GM12878 (cell line): ENCODE results near the gene STK33. TPM values are rescaled to one million over a fixed set of nuclear protein-coding genes. Genes with fewer than 3 reads are reported as not detected.

ENCODE experiments used
- ATAC-seq: fragments of 200-7000 bp; cut with Tn5 transposase; 3 replicates; pipeline ENCODE4 v1.9.1; 2020; ENCODE audit warnings: mild to moderate bottlenecking, moderate library complexity
- BruUV-seq: library from RNA; stranded (reverse); fragments of 400-500 nt; replicated peaks from 2 replicates; lab custom pipeline; 2021; lab: Mats Ljungman, UMichigan
- CTCF ChIA-PET: fragments of 300-600 bp; sonication (Branson Sonifier 250); formaldehyde crosslinking; extraction: SDS; loops from one replicate; lab custom pipeline; 2021; ENCODE audit warnings: inconsistent platforms; lab: Yijun Ruan, JAX
- POLR2A ChIA-PET: fragments of 350-600 bp; formaldehyde crosslinking; extraction: SDS; loops from one replicate; lab custom pipeline; 2021; ENCODE audit warnings: inconsistent platforms; lab: Charles Lee
- RAD21 ChIA-PET: fragments of 300-600 bp; sonication (Branson Sonifier 250); formaldehyde crosslinking; loops from one replicate; lab custom pipeline; 2023; ENCODE audit warnings: antibody characterized with exemption; ENCODE audit not compliant: unreplicated experiment; lab: Charles Lee
- SMC1A ChIA-PET: fragments of 300-600 bp; sonication (Branson Sonifier 250); formaldehyde crosslinking; loops from one replicate; lab custom pipeline; 2023; ENCODE audit not compliant: unreplicated experiment, uncharacterized antibody; lab: Charles Lee
- DNase-seq: peaks from one replicate; pipeline ENCODE4 v3.0.0-alpha.2; 2011; ENCODE audit warnings: low read depth, low spot score
- FAIRE-seq: peaks from 3 replicates; lab custom pipeline; 2011; peaks lifted over from hg19 to GRCh38; lab: Jason Lieb, UNC
- H2AFZ ChIP-seq: 2 replicates; pipeline ENCODE4 v1.6.0; 2011; ENCODE audit warnings: low read depth, low read length, control low read depth; ENCODE audit not compliant: control insufficient read depth
- H3K27ac ChIP-seq: 2 replicates; pipeline ENCODE4 v1.5.1; 2011; ENCODE audit warnings: control low read depth; ENCODE audit not compliant: control insufficient read depth, insufficient read depth
- H3K27me3 ChIP-seq, 2 experiments: replicated peaks in 1 of 2; 2 replicates each; pipeline versions ENCODE4 v1.6.0 to v1.6.1; 2011; ENCODE audit warnings: low read length in 1 of 2; ENCODE audit not compliant: control insufficient read depth in 2 of 2, insufficient read depth in 2 of 2
- H3K36me3 ChIP-seq, 2 experiments: 2 replicates each; pipeline ENCODE4 v1.5.1; 2011; ENCODE audit warnings: low read length in 1 of 2; ENCODE audit not compliant: control insufficient read depth in 2 of 2, insufficient read depth in 2 of 2
- H3K4me1 ChIP-seq: 2 replicates; pipeline ENCODE4 v1.6.1; 2011; ENCODE audit warnings: mild to moderate bottlenecking, low read length, moderate library complexity, mixed read lengths; ENCODE audit not compliant: control insufficient read depth, insufficient read depth
- H3K4me2 ChIP-seq: 2 replicates; pipeline ENCODE4 v1.6.0; 2011; ENCODE audit warnings: control low read depth; ENCODE audit not compliant: control insufficient read depth, insufficient read depth
- H3K4me3 ChIP-seq: fragments of 200-600 bp; sonication (generic); 2 replicates; pipeline ENCODE4 v1.5.1; 2016
- H3K79me2 ChIP-seq: 2 replicates; pipeline ENCODE4 v1.6.0; 2011; ENCODE audit warnings: low read length; ENCODE audit not compliant: control insufficient read depth, insufficient read depth
- H3K9ac ChIP-seq: 2 replicates; pipeline ENCODE4 v1.8.0; 2011; ENCODE audit warnings: low read length, control low read depth, mixed read lengths; ENCODE audit not compliant: control insufficient read depth, insufficient read depth
- H3K9me3 ChIP-seq: replicated peaks from 3 replicates; pipeline ENCODE4 v1.5.1; 2011; ENCODE audit warnings: mild to moderate bottlenecking, low read length; ENCODE audit not compliant: control insufficient read depth, insufficient read depth
- H4K20me1 ChIP-seq: 2 replicates; pipeline ENCODE4 v1.6.0; 2011; ENCODE audit not compliant: control insufficient read depth, insufficient read depth
- SRF ChIP-seq, 2 experiments: IDR thresholded peaks; 2 replicates each; pipeline ENCODE4 v1.6.1; 2011; ENCODE audit warnings: low read depth in 2 of 2, low read length in 2 of 2, mild to moderate bottlenecking in 1 of 2, moderate library complexity in 1 of 2
- in situ Hi-C: fragments of 300-500 bp; cut with MboI; formaldehyde crosslinking; loops from 9 replicates; pipeline ENCODE4 v1.14.3; 2018; ENCODE audit warnings: mixed read lengths
- intact Hi-C: fragments of 100-400 bp; cut with micrococcal nuclease; formaldehyde crosslinking; loops from one replicate; pipeline ENCODE4 v1.14.2; 2022; ENCODE audit not compliant: unreplicated experiment
- polyA plus RNA-seq, 11 experiments: library from polyadenylated mRNA; depleted of rRNA in 4 of 11; unstranded in 6 of 11; stranded (reverse) in 5 of 11; fragments of >200 nt; fragmentation: Nextera tagmentation in 4 of 11; fragmentation: Illumina TruSeq in 1 of 11; extraction: Ambion mirVana in 4 of 11; extraction: Trizol in 1 of 11; gene quantifications; 1 replicate in 1 of 11; 2 replicates in 10 of 11; pipeline versions ENCODE4 v1.2.1 to v1.2.3, GENCODE V29; 2011 to 2016; ENCODE audit warnings: inconsistent platforms in 2 of 11, missing spikeins in 2 of 11, low read depth in 1 of 11
- total RNA-seq, 4 experiments: library from RNA; depleted of rRNA in 3 of 4; stranded (reverse); fragments of >200 nt in 3 of 4; fragmentation: Illumina TruSeq in 1 of 4; extraction: Trizol in 1 of 4; gene quantifications; 2 replicates each; pipeline versions ENCODE4 v1.2.1 to v1.2.3, GENCODE V29; 2013 to 2021
- TF ChIP-seq, protein P1 (sequence below): fragments of 450-650 bp; formaldehyde crosslinking; IDR thresholded peaks from 2 replicates; pipeline ENCODE4 v1.4.0; 2020; ENCODE audit warnings: mild to moderate bottlenecking, moderate library complexity

STK33 gene
- total and polyA plus RNA-seq, 10 of the 15 experiments (the other 5 are each of a cell fraction or from before 2014, with no cell fraction given): 5.2 to 27.3 (median 18.3) TPM

DNA sequence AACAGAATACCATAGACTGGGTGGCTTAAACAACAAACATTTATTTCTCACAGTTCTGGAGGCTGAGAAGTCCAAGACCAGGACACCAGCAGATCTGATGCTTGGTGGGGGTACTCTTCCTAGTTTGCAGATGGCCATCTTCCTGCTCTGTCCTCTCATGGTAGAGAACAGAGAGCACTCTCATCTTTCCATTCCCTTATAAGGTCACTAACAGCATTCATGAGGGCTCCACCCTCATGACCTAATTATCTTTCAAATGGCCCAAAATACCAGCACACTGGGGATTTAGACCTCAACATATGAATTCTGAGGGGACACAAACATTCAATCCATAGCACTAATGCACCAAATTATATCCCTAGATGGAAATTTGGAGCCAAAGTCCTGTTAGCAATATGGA, 6.1 kb downstream of the STK33 start:
- intact Hi-C loops: no loop called here
- no peak overlapping the region for H3K27ac ChIP-seq

More for the DNA sequence above, 6.1 kb downstream of the STK33 start:
- BruUV-seq: no TSS peak
- Histone ChIP-seq H3K4me1 (no peaks in the 10 kb centered on the region), H3K4me2 (no peak overlapping the region), H2AFZ (no peak overlapping the region), H3K79me2 (no peaks in the 10 kb centered on the region), H3K36me3 (no peaks in the 10 kb centered on the region; a peak in 2 of 4 replicates), H3K27me3 (no peaks in the 10 kb centered on the region), H3K9me3 (peaks cover 1% of the 10 kb centered on the region; the same call in 2 of the 3 replicates), H3K4me3 (no peak overlapping the region), H4K20me1 (no peaks in the 10 kb centered on the region), H3K9ac (no peak overlapping the region)
- FAIRE-seq: no peak
- ChIA-PET CTCF (no interaction called here), RAD21 (no interaction called here), POLR2A (no interaction called here), SMC1A (interaction anchor here (1.7 kb wide), 1 partner anchor 12 kb away, joined by 4 read pairs; no protein-coding TSS in a partner anchor)
- ATAC-seq: peak; percentile 54
- DNase-seq: no peak
- in situ Hi-C loops: no loop called here
- peak in 1 of 2 experiments; percentile 46; a peak in 1 of 4 replicates for TF ChIP-seq SRF (IDR thresholded peaks at IDR 0.05; ENCODE audit: low read depth in 2 of 2, low read length in 2 of 2)
- TF ChIP-seq, protein P1, sequence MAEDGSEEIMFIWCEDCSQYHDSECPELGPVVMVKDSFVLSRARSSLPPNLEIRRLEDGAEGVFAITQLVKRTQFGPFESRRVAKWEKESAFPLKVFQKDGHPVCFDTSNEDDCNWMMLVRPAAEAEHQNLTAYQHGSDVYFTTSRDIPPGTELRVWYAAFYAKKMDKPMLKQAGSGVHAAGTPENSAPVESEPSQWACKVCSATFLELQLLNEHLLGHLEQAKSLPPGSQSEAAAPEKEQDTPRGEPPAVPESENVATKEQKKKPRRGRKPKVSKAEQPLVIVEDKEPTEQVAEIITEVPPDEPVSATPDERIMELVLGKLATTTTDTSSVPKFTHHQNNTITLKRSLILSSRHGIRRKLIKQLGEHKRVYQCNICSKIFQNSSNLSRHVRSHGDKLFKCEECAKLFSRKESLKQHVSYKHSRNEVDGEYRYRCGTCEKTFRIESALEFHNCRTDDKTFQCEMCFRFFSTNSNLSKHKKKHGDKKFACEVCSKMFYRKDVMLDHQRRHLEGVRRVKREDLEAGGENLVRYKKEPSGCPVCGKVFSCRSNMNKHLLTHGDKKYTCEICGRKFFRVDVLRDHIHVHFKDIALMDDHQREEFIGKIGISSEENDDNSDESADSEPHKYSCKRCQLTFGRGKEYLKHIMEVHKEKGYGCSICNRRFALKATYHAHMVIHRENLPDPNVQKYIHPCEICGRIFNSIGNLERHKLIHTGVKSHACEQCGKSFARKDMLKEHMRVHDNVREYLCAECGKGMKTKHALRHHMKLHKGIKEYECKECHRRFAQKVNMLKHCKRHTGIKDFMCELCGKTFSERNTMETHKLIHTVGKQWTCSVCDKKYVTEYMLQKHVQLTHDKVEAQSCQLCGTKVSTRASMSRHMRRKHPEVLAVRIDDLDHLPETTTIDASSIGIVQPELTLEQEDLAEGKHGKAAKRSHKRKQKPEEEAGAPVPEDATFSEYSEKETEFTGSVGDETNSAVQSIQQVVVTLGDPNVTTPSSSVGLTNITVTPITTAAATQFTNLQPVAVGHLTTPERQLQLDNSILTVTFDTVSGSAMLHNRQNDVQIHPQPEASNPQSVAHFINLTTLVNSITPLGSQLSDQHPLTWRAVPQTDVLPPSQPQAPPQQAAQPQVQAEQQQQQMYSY (CRISPR knock-in tag): no peak
